H9 (cell line): ENCODE measurements around the gene CALN1. TPM values are rescaled to one million over a fixed set of nuclear protein-coding genes. Genes with fewer than 3 reads are reported as not detected.

Experiments
- DNase-seq: peaks from one replicate; pipeline ENCODE4 v3.0.0-alpha.2; 2017
- H2AFZ ChIP-seq: one replicate; pipeline ENCODE4 v1.6.1; 2013; ENCODE audit warnings: mild to moderate bottlenecking, low read length, control low read depth, moderate library complexity
- H2AK5ac ChIP-seq: 2 replicates; pipeline ENCODE4 v1.6.1; 2013; ENCODE audit warnings: low read length, control low read depth, mixed read lengths; ENCODE audit not compliant: insufficient read length
- H2BK120ac ChIP-seq: one replicate; pipeline ENCODE4 v1.6.1; 2013; ENCODE audit warnings: low read depth, mild to moderate bottlenecking, low read length, control low read depth, inconsistent platforms; ENCODE audit not compliant: poor library complexity, severe bottlenecking
- H2BK12ac ChIP-seq: 2 replicates; pipeline ENCODE4 v1.6.1; 2013; ENCODE audit warnings: low read length, control low read depth, mixed read lengths, low read depth; ENCODE audit not compliant: insufficient read length
- H2BK15ac ChIP-seq: 2 replicates; pipeline ENCODE4 v1.6.1; 2013; ENCODE audit warnings: low read depth, low read length, control low read depth
- H2BK20ac ChIP-seq: one replicate; pipeline ENCODE4 v1.6.1; 2013; ENCODE audit warnings: low read depth, mild to moderate bottlenecking, low read length, control low read depth, inconsistent platforms; ENCODE audit not compliant: poor library complexity, severe bottlenecking
- H2BK5ac ChIP-seq: 2 replicates; pipeline ENCODE4 v1.6.1; 2013; ENCODE audit warnings: low read length, control low read depth, mixed read lengths; ENCODE audit not compliant: insufficient read length
- H3K14ac ChIP-seq: 2 replicates; pipeline ENCODE4 v1.6.1; 2013; ENCODE audit warnings: low read length, control low read depth; ENCODE audit not compliant: insufficient read depth
- H3K18ac ChIP-seq: 2 replicates; pipeline ENCODE4 v1.6.1; 2013; ENCODE audit warnings: low read depth, mild to moderate bottlenecking, mixed read lengths, low read length, control low read depth; ENCODE audit not compliant: insufficient read length
- H3K23ac ChIP-seq: 2 replicates; pipeline ENCODE4 v1.6.1; 2013; ENCODE audit warnings: low read length, control low read depth, mixed read lengths, low read depth; ENCODE audit not compliant: insufficient read length
- H3K23me2 ChIP-seq: 2 replicates; pipeline ENCODE4 v1.6.1; 2013; ENCODE audit warnings: low read depth, mild to moderate bottlenecking, mixed read lengths, low read length, control low read depth; ENCODE audit not compliant: insufficient read length, poor library complexity, severe bottlenecking
- H3K27ac ChIP-seq: 2 replicates; pipeline ENCODE4 v1.5.1; 2013; ENCODE audit warnings: low read length, control low read depth, mixed read lengths, low read depth; ENCODE audit not compliant: insufficient read length
- H3K27me3 ChIP-seq: 2 replicates; pipeline ENCODE4 v1.6.1; 2013; ENCODE audit warnings: low read length, control low read depth, inconsistent platforms; ENCODE audit not compliant: insufficient read depth
- H3K4ac ChIP-seq: 2 replicates; pipeline ENCODE4 v1.6.1; 2013; ENCODE audit warnings: low read depth, mild to moderate bottlenecking, control low read depth, inconsistent platforms, low read length, moderate library complexity
- H3K4me1 ChIP-seq: 2 replicates; pipeline ENCODE4 v1.6.1; 2013; ENCODE audit warnings: low read length, control low read depth, inconsistent platforms; ENCODE audit not compliant: insufficient read depth
- H3K4me2 ChIP-seq: 2 replicates; pipeline ENCODE4 v1.6.1; 2013; ENCODE audit warnings: low read length, control low read depth, mixed read lengths; ENCODE audit not compliant: insufficient read length, insufficient read depth
- H3K56ac ChIP-seq: 2 replicates; pipeline ENCODE4 v1.6.1; 2013; ENCODE audit warnings: low read depth, mild to moderate bottlenecking, mixed read lengths, low read length, control low read depth; ENCODE audit not compliant: insufficient read length
- H3K79me1 ChIP-seq: 2 replicates; pipeline ENCODE4 v1.6.1; 2013; ENCODE audit warnings: low read depth, mild to moderate bottlenecking, moderate library complexity, low read length, control low read depth, inconsistent platforms; ENCODE audit not compliant: insufficient read depth, poor library complexity, severe bottlenecking
- H3K79me2 ChIP-seq: 2 replicates; pipeline ENCODE4 v1.6.1; 2013; ENCODE audit warnings: low read length, control low read depth, inconsistent platforms; ENCODE audit not compliant: insufficient read depth
- H3K9ac ChIP-seq: 2 replicates; pipeline ENCODE4 v1.6.1; 2013; ENCODE audit warnings: low read length, control low read depth, mixed read lengths; ENCODE audit not compliant: insufficient read length; ENCODE audit errors: extremely low read depth
- H3K9me3 ChIP-seq: one replicate; pipeline ENCODE4 v1.6.1; 2013; ENCODE audit warnings: low read depth, low read length, inconsistent platforms; ENCODE audit not compliant: control insufficient read depth
- H3T11ph ChIP-seq: one replicate; pipeline ENCODE4 v1.6.1; 2013; ENCODE audit warnings: mild to moderate bottlenecking, low read length, control low read depth, inconsistent platforms
- H4K20me1 ChIP-seq: one replicate; pipeline ENCODE4 v1.6.1; 2013; ENCODE audit not compliant: control insufficient read depth, insufficient read length, insufficient read depth
- H4K5ac ChIP-seq: 2 replicates; pipeline ENCODE4 v1.6.1; 2013; ENCODE audit warnings: low read depth, mild to moderate bottlenecking, mixed read lengths, low read length, control low read depth; ENCODE audit not compliant: insufficient read length
- H4K8ac ChIP-seq: replicated peaks from 2 replicates; pipeline ENCODE4 v1.6.1; 2013; ENCODE audit warnings: low read length, control low read depth, mixed read lengths, low read depth; ENCODE audit not compliant: insufficient read length
- H4K91ac ChIP-seq: 2 replicates; pipeline ENCODE4 v1.6.1; 2013; ENCODE audit warnings: low read depth, mild to moderate bottlenecking, moderate library complexity, mixed read lengths, low read length, control low read depth; ENCODE audit not compliant: insufficient read length
- H3K27ac Mint-ChIP-seq, 3 experiments: 2 replicates in 2 of 3; 3 replicates in 1 of 3; pipeline ENCODE4 v1.8.0; 2020 to 2021; ENCODE audit warnings: mixed read lengths in 3 of 3, mild to moderate bottlenecking in 1 of 3, moderate library complexity in 1 of 3
- H3K27me3 Mint-ChIP-seq: 2 replicates; pipeline ENCODE4 v1.8.0; 2021; ENCODE audit warnings: low read depth, mild to moderate bottlenecking, moderate library complexity, mixed read lengths
- H3K36me3 Mint-ChIP-seq, 3 experiments: 2 replicates in 2 of 3; 3 replicates in 1 of 3; pipeline ENCODE4 v1.8.0; 2020 to 2021; ENCODE audit warnings: low read depth in 3 of 3, mixed read lengths in 3 of 3; ENCODE audit not compliant: insufficient read depth in 1 of 3
- H3K4me1 Mint-ChIP-seq, 2 experiments: 2 replicates each; pipeline ENCODE4 v1.8.0; 2020; ENCODE audit warnings: mixed read lengths in 2 of 2
- H3K4me3 Mint-ChIP-seq, 2 experiments: 2 replicates in 1 of 2; 3 replicates in 1 of 2; pipeline ENCODE4 v1.8.0; 2020 to 2021; ENCODE audit warnings: mild to moderate bottlenecking in 2 of 2, mixed read lengths in 2 of 2, moderate library complexity in 1 of 2
- H3K9me3 Mint-ChIP-seq, 2 experiments: 2 replicates in 1 of 2; 3 replicates in 1 of 2; pipeline ENCODE4 v1.8.0; 2020; ENCODE audit warnings: mild to moderate bottlenecking in 2 of 2, mixed read lengths in 2 of 2, moderate library complexity in 1 of 2
- CTCF ChIP-seq: fragments of 200-600 bp; sonication (generic); conservative IDR thresholded peaks from 3 replicates; pipeline ENCODE4 v1.8.0; 2021; ENCODE audit warnings: antibody characterized with exemption, mild to moderate bottlenecking
- WGBS: extraction: QIAGEN DNeasy Blood & Tissue Kit; methylation state at CpG from one replicate; pipeline ENCODE4 v1.1.7; 2013; ENCODE audit warnings: missing lambda C conversion rate, low lambda C conversion rate, mixed read lengths; ENCODE audit not compliant: insufficient read length; ENCODE audit errors: extremely low coverage; 5-methylcytosine and 5-hydroxymethylcytosine counted together
- total RNA-seq: library from RNA; stranded (reverse); gene quantifications from 2 replicates; pipeline ENCODE4 v1.2.1, GENCODE V29; 2021

The CALN1 gene
- total RNA-seq, 1 experiment from 2014 or later = 2.8 TPM

- Histone ChIP-seq H4K91ac (no peak overlapping the region), H3K56ac (no peak overlapping the region), H3K79me1 (no peaks in the 10 kb centered on the region), H3K4ac (no peak overlapping the region), H3K18ac (no peak overlapping the region), H2BK5ac (no peak overlapping the region), H3K27ac (no peak overlapping the region), H4K5ac (no peak overlapping the region), H2BK15ac (no peak overlapping the region), H3K79me2 (no peaks in the 10 kb centered on the region), H4K8ac (no peak overlapping the region), H3K4me1 (no peaks in the 10 kb centered on the region), H2BK120ac (no peak overlapping the region), H3K23me2 (no peaks in the 10 kb centered on the region), H2BK12ac (no peak overlapping the region), H3K14ac (no peak overlapping the region), H3K23ac (no peak overlapping the region), H2AFZ (no peak overlapping the region), H3K9me3 (no peaks in the 10 kb centered on the region), H2AK5ac (no peak overlapping the region), H3T11ph (no peak overlapping the region), H3K9ac (no peak overlapping the region), H4K20me1 (no peaks in the 10 kb centered on the region), H3K4me2 (no peak overlapping the region), H2BK20ac (no peak overlapping the region), H3K27me3 (no peaks in the 10 kb centered on the region)
- Mint-ChIP-seq H3K4me1 (peaks cover 0 to 6% of the 10 kb centered on the region in 2 experiments; a peak in 1 of 4 replicates), H3K4me3 (no peak overlapping the region), H3K27me3 (no peaks in the 10 kb centered on the region; the same call in 1 of the 2 replicates), H3K9me3 (no peaks in the 10 kb centered on the region; a peak in 1 of 5 replicates), H3K36me3 (no peaks in the 10 kb centered on the region), H3K27ac (no peak overlapping the region)
- no peak for TF ChIP-seq CTCF
- WGBS = no CpG with 5 or more reads among the region's 8 CpGs
- no peak for DNase-seq
Measured at GRCh38 chr7:72190146-72190545, 222.0 kb downstream of the CALN1 start.
